ENCODE data around the gene CDKN1B.

GRCh38 chr12:12668005-12668404, 49.2 kb upstream of the CDKN1B start:
- TF ChIP-seq, protein P1, sequence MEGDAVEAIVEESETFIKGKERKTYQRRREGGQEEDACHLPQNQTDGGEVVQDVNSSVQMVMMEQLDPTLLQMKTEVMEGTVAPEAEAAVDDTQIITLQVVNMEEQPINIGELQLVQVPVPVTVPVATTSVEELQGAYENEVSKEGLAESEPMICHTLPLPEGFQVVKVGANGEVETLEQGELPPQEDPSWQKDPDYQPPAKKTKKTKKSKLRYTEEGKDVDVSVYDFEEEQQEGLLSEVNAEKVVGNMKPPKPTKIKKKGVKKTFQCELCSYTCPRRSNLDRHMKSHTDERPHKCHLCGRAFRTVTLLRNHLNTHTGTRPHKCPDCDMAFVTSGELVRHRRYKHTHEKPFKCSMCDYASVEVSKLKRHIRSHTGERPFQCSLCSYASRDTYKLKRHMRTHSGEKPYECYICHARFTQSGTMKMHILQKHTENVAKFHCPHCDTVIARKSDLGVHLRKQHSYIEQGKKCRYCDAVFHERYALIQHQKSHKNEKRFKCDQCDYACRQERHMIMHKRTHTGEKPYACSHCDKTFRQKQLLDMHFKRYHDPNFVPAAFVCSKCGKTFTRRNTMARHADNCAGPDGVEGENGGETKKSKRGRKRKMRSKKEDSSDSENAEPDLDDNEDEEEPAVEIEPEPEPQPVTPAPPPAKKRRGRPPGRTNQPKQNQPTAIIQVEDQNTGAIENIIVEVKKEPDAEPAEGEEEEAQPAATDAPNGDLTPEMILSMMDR (conservative IDR thresholded peaks at IDR 0.05; ENCODE audit: low read length), result no peak
- no peak for TF ChIP-seq EZH2phosphoT487 (IDR thresholded peaks at IDR 0.05; ENCODE audit: borderline replicate concordance)
